HepG2 (cell line): ENCODE measurements around the gene SH3D19. TPM values are rescaled to one million over a fixed set of nuclear protein-coding genes. Genes with fewer than 3 reads are reported as not detected.
A peak's percentile ranks its signal among the peaks of the same experiment; 100 is the strongest.

Experiments used
- ATAC-seq: fragments of 200-7000 bp; cut with Tn5 transposase; 3 replicates; pipeline ENCODE4 v1.9.1; 2020; ENCODE audit warnings: mild to moderate bottlenecking, moderate library complexity
- BruUV-seq: library from RNA; stranded (reverse); fragments of 400-500 nt; replicated peaks from 2 replicates; lab custom pipeline; 2021; lab: Mats Ljungman, UMichigan
- CTCF ChIA-PET: fragments of 300-600 bp; formaldehyde crosslinking; extraction: SDS; loops from one replicate; lab custom pipeline; 2021; ENCODE audit warnings: low total read pairs, inconsistent platforms, low intra/inter-chr PET ratio; lab: Yijun Ruan, JAX
- POLR2A ChIA-PET: fragments of 350-600 bp; sonication (Branson Sonifier 250); formaldehyde crosslinking; loops from one replicate; lab custom pipeline; 2020; ENCODE audit warnings: antibody characterized with exemption, inconsistent platforms; lab: Yijun Ruan, JAX
- DNase-seq: peaks from one replicate; pipeline ENCODE4 v3.0.0-alpha.2; 2015; ENCODE audit warnings: low spot score
- FAIRE-seq: peaks from 3 replicates; lab custom pipeline; 2011; peaks lifted over from hg19 to GRCh38; lab: Jason Lieb, UNC
- H2AFZ ChIP-seq: one replicate; pipeline ENCODE4 v1.6.1; 2011; ENCODE audit warnings: low read length, inconsistent platforms
- H3K27ac ChIP-seq: fragments of 300-600 bp; 3 replicates; pipeline ENCODE4 v1.8.0; 2011; ENCODE audit warnings: mixed run types, mild to moderate bottlenecking, mixed read lengths, low read length, inconsistent platforms; ENCODE audit not compliant: insufficient read depth; ENCODE audit errors: extremely low read length
- H3K27me3 ChIP-seq, 2 experiments: fragments of 200-600 bp in 1 of 2; 2 replicates in 1 of 2; 3 replicates in 1 of 2; pipeline versions ENCODE4 v1.6.0 to v1.8.0; 2011; ENCODE audit warnings: low read length in 2 of 2, mild to moderate bottlenecking in 2 of 2, moderate library complexity in 2 of 2, inconsistent platforms in 1 of 2; ENCODE audit not compliant: insufficient read depth in 2 of 2, control insufficient read depth in 1 of 2
- H3K36me3 ChIP-seq, 2 experiments: fragments of 200-600 bp in 1 of 2; replicated peaks in 1 of 2; 2 replicates in 1 of 2; 3 replicates in 1 of 2; pipeline versions ENCODE4 v1.5.1 to v1.8.0; 2011; ENCODE audit warnings: low read length in 2 of 2, inconsistent platforms in 1 of 2; ENCODE audit not compliant: insufficient read depth in 2 of 2, control insufficient read depth in 1 of 2
- H3K4me1 ChIP-seq: 2 replicates; pipeline ENCODE4 v1.5.1; 2012; ENCODE audit warnings: low read length, inconsistent platforms; ENCODE audit not compliant: insufficient read depth
- H3K4me2 ChIP-seq: 2 replicates; pipeline ENCODE4 v1.6.0; 2011; ENCODE audit warnings: low read depth, low read length, inconsistent platforms
- H3K4me3 ChIP-seq, 3 experiments: fragments of 200-600 bp in 1 of 3; sonication (generic), shearing (Covaris generic) in 1 of 3; replicated peaks in 1 of 3; 2 replicates each; pipeline ENCODE4 v1.5.1; 2011 to 2016; ENCODE audit warnings: low read length in 3 of 3, inconsistent platforms in 2 of 3, low read depth in 2 of 3, mild to moderate bottlenecking in 2 of 3, control low read depth in 1 of 3, mixed read lengths in 1 of 3; ENCODE audit not compliant: insufficient read depth in 1 of 3
- H3K79me2 ChIP-seq: one replicate; pipeline ENCODE4 v1.6.1; 2011; ENCODE audit warnings: low read length, inconsistent platforms; ENCODE audit not compliant: insufficient read depth
- H3K9ac ChIP-seq: 2 replicates; pipeline ENCODE4 v1.6.0; 2011; ENCODE audit warnings: mild to moderate bottlenecking, low read depth, low read length, inconsistent platforms; ENCODE audit not compliant: insufficient read depth
- H3K9me3 ChIP-seq: 2 replicates; pipeline ENCODE4 v1.5.1; 2012; ENCODE audit warnings: mild to moderate bottlenecking, low read length
- H4K20me1 ChIP-seq: 2 replicates; pipeline ENCODE4 v1.6.0; 2011; ENCODE audit warnings: inconsistent platforms, mild to moderate bottlenecking, low read length, moderate library complexity; ENCODE audit not compliant: insufficient read depth
- EP300 ChIP-seq, 3 experiments: sonication (generic) in 1 of 3; formaldehyde crosslinking in 1 of 3; IDR thresholded peaks; 2 replicates each; pipeline versions ENCODE4 v1.5.1 to v1.6.1; 2011 to 2020; ENCODE audit warnings: low read depth in 2 of 3, low read length in 2 of 3, borderline replicate concordance in 1 of 3, improper control_type of control experiment in 1 of 3, mild to moderate bottlenecking in 1 of 3, missing genetic modification reagents in 1 of 3, moderate library complexity in 1 of 3
- ERF ChIP-seq: IDR thresholded peaks from 2 replicates; pipeline ENCODE4 v1.6.1; 2018; ENCODE audit warnings: missing biosample characterization, missing genetic modification reagents
- KDM5B ChIP-seq: sonication (generic); formaldehyde crosslinking; IDR thresholded peaks from 2 replicates; pipeline ENCODE4 v1.4.0; 2020; ENCODE audit warnings: missing genetic modification reagents, mild to moderate bottlenecking, borderline replicate concordance
- NBN ChIP-seq: fragments of 450-650 bp; conservative IDR thresholded peaks from 2 replicates; pipeline ENCODE4 v1.6.1; 2017
- NCOR1 ChIP-seq: fragments of 200-600 bp; sonication (generic); IDR thresholded peaks from 2 replicates; pipeline ENCODE4 v1.7.0; 2017; ENCODE audit warnings: antibody characterized with exemption, low read length, borderline replicate concordance
- PPARG ChIP-seq: conservative IDR thresholded peaks from 2 replicates; pipeline ENCODE4 v1.6.1; 2016; ENCODE audit warnings: missing biosample characterization, missing genetic modification reagents
- SMAD3 ChIP-seq: sonication (generic); formaldehyde crosslinking; IDR thresholded peaks from 2 replicates; pipeline ENCODE4 v1.4.0; 2020; ENCODE audit warnings: missing genetic modification reagents
- ZNF572 ChIP-seq: sonication (generic); formaldehyde crosslinking; IDR thresholded peaks from 2 replicates; pipeline ENCODE4 v1.5.1; 2020; ENCODE audit warnings: mild to moderate bottlenecking, missing genetic modification reagents
- ZNF607 ChIP-seq: sonication (generic); formaldehyde crosslinking; IDR thresholded peaks from 2 replicates; pipeline ENCODE4 v1.5.1; 2020; ENCODE audit warnings: missing genetic modification reagents, mild to moderate bottlenecking, borderline replicate concordance
- WGBS: methylation state at CpG from one replicate; pipeline ENCODE4 v1.1.6; 2017; ENCODE audit warnings: low lambda C conversion rate; 5-methylcytosine and 5-hydroxymethylcytosine counted together
- in situ Hi-C: cut with HindIII; loops from 2 replicates; pipeline ENCODE4 v1.10.0; 2017; ENCODE audit warnings: low pct_unique_long_range_greater_than_20kb; ENCODE audit not compliant: extremely low pct_ligation_motif_present
- intact Hi-C: fragments of 100-400 bp; cut with micrococcal nuclease; formaldehyde crosslinking; loops from one replicate; pipeline ENCODE4 v1.10.0; 2022; ENCODE audit not compliant: unreplicated experiment
- polyA plus RNA-seq, 8 experiments: library from polyadenylated mRNA; depleted of rRNA in 3 of 8; stranded (reverse) in 7 of 8; unstranded in 1 of 8; fragments of >200 nt; fragmentation: Illumina TruSeq in 4 of 8; extraction: Trizol in 4 of 8; gene quantifications; 2 replicates each; pipeline versions ENCODE4 v1.2.1 to v1.2.3, GENCODE V29; 2011 to 2016; ENCODE audit warnings: low read depth in 4 of 8, missing spikeins in 1 of 8, mixed read lengths in 1 of 8; ENCODE audit not compliant: insufficient read depth in 1 of 8
- total RNA-seq, 5 experiments: library from RNA; depleted of rRNA; stranded (reverse); fragments of >200 nt; fragmentation: Illumina TruSeq; extraction: Trizol; gene quantifications; 2 replicates each; pipeline ENCODE4 v1.2.3, GENCODE V29; 2016; ENCODE audit warnings: low read depth in 1 of 5
- TF ChIP-seq, protein P1 (sequence below): sonication (generic); formaldehyde crosslinking; IDR thresholded peaks from 2 replicates; pipeline ENCODE4 v1.5.0; 2020; ENCODE audit warnings: mild to moderate bottlenecking, missing genetic modification reagents

The SH3D19 gene
- total and polyA plus RNA-seq, 2 of the 13 experiments (the other 11 are each of a cell fraction or from before 2014, with no cell fraction given): 31.2 to 38.0 TPM

DNA sequence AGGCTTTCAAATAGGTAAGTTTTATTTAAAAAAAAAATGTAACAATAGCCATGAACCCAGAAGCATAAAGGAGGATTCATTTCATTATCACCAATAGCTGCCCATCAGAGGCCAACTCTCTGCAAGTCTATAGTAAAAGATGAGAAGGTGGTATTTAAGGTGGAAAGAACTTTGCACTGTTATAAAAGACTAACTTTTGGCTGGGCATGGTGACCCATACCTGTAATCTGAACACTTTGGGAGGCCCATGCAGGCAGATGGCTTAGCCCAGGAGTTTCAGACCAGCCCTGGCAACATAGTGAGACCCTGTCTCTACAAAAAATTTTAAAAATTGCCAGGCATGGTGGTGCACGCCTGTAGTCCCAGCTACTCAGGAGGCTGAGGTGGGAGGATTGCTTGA, 182.6 kb downstream of the SH3D19 start:
- TF ChIP-seq EP300 (IDR thresholded peaks at IDR 0.05; ENCODE audit: low read depth in 2 of 2, low read length in 2 of 2) (no peak), EP300 (CRISPR knock-in tag; IDR thresholded peaks at IDR 0.05; ENCODE audit: borderline replicate concordance) (no peak), PPARG (CRISPR knock-in tag) (no peak), ZNF607 (CRISPR knock-in tag) (no peak), NBN (no peak), KDM5B (CRISPR knock-in tag) (no peak), NCOR1 (no peak), SMAD3 (CRISPR knock-in tag) (no peak), ERF (CRISPR knock-in tag) (no peak), ZNF572 (CRISPR knock-in tag) (no peak)
- TF ChIP-seq, protein P1, sequence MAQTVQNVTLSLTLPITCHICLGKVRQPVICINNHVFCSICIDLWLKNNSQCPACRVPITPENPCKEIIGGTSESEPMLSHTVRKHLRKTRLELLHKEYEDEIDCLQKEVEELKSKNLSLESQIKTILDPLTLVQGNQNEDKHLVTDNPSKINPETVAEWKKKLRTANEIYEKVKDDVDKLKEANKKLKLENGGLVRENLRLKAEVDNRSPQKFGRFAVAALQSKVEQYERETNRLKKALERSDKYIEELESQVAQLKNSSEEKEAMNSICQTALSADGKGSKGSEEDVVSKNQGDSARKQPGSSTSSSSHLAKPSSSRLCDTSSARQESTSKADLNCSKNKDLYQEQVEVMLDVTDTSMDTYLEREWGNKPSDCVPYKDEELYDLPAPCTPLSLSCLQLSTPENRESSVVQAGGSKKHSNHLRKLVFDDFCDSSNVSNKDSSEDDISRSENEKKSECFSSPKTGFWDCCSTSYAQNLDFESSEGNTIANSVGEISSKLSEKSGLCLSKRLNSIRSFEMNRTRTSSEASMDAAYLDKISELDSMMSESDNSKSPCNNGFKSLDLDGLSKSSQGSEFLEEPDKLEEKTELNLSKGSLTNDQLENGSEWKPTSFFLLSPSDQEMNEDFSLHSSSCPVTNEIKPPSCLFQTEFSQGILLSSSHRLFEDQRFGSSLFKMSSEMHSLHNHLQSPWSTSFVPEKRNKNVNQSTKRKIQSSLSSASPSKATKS: no peak
- ChIA-PET POLR2A (no interaction called here), CTCF (no interaction called here)
- ATAC-seq: no peak; the same call in 2 of the 3 replicates
- BruUV-seq: no TSS peak
- Histone ChIP-seq H3K4me1 (peaks cover 22% of the 10 kb centered on the region; the same call in 1 of the 2 replicates), H3K4me2 (no peak overlapping the region), H3K36me3 (peaks cover 23 to 78% of the 10 kb centered on the region in 2 experiments), H3K27me3 (no peaks in the 10 kb centered on the region), H2AFZ (no peak overlapping the region), H3K79me2 (no peaks in the 10 kb centered on the region), H3K4me3 (no peak overlapping the region), H4K20me1 (no peaks in the 10 kb centered on the region), H3K27ac (no peak overlapping the region), H3K9ac (no peak overlapping the region), H3K9me3 (no peaks in the 10 kb centered on the region)
- 100% methylated on average over 1 of the region's 1 CpG for WGBS
- in situ Hi-C loops: no loop called here
- intact Hi-C loops: no loop called here
- no peak for DNase-seq
- peak; percentile 28 for FAIRE-seq
